Endodermal cell (in vitro differentiated cells): ENCODE data around the gene TACR1. TPM values are rescaled to one million over a fixed set of nuclear protein-coding genes. Genes with fewer than 3 reads are reported as not detected.

Source experiments
- DNase-seq: peaks from one replicate; pipeline ENCODE4 v3.0.0-alpha.2; 2017
- H3K27ac ChIP-seq: 2 replicates; pipeline ENCODE4 v1.5.1; 2013; ENCODE audit warnings: mild to moderate bottlenecking, low read depth, low read length, moderate library complexity
- H3K27me3 ChIP-seq: 2 replicates; pipeline ENCODE4 v1.6.1; 2013; ENCODE audit warnings: mild to moderate bottlenecking, low read length, moderate library complexity; ENCODE audit not compliant: insufficient read depth, control insufficient read depth, poor library complexity, severe bottlenecking
- H3K36me3 ChIP-seq: 2 replicates; pipeline ENCODE4 v1.7.0; 2013; ENCODE audit warnings: mild to moderate bottlenecking, low read length, moderate library complexity; ENCODE audit not compliant: control insufficient read depth, insufficient read depth
- H3K4me1 ChIP-seq: one replicate; pipeline ENCODE4 v1.7.0; 2013; ENCODE audit warnings: low read length; ENCODE audit not compliant: control insufficient read depth, insufficient read depth
- H3K4me3 ChIP-seq: 2 replicates; pipeline ENCODE4 v1.5.1; 2013; ENCODE audit warnings: mild to moderate bottlenecking, low read length, moderate library complexity
- H3K9ac ChIP-seq: 2 replicates; pipeline ENCODE4 v1.6.1; 2013; ENCODE audit warnings: mild to moderate bottlenecking, low read length, moderate library complexity; ENCODE audit not compliant: poor library complexity, severe bottlenecking; ENCODE audit errors: extremely low read depth
- H3K9me3 ChIP-seq: 2 replicates; pipeline ENCODE4 v1.6.1; 2013; ENCODE audit warnings: mild to moderate bottlenecking, low read length, moderate library complexity; ENCODE audit not compliant: control insufficient read depth
- H3K27ac Mint-ChIP-seq: 2 replicates; pipeline ENCODE4 v1.8.0; 2020; ENCODE audit warnings: mixed read lengths
- H3K27me3 Mint-ChIP-seq: 2 replicates; pipeline ENCODE4 v1.8.0; 2021; ENCODE audit warnings: mild to moderate bottlenecking, mixed read lengths; ENCODE audit not compliant: insufficient read depth
- H3K36me3 Mint-ChIP-seq: 2 replicates; pipeline ENCODE4 v1.8.0; 2020; ENCODE audit warnings: low read depth, mixed read lengths
- H3K4me1 Mint-ChIP-seq: 2 replicates; pipeline ENCODE4 v1.8.0; 2020; ENCODE audit warnings: mixed read lengths
- H3K4me3 Mint-ChIP-seq: 2 replicates; pipeline ENCODE4 v1.8.0; 2020; ENCODE audit warnings: mild to moderate bottlenecking, moderate library complexity, mixed read lengths
- H3K9me3 Mint-ChIP-seq: 2 replicates; pipeline ENCODE4 v1.8.0; 2020; ENCODE audit warnings: mild to moderate bottlenecking, mixed read lengths
- CTCF ChIP-seq: fragments of 200-600 bp; sonication (generic); conservative IDR thresholded peaks from 2 replicates; pipeline ENCODE4 v1.5.0; 2021; ENCODE audit warnings: antibody characterized with exemption, mild to moderate bottlenecking
- WGBS, 2 experiments: methylation state at CpG; one replicate each; pipeline versions ENCODE4 v1.1.5 to v1.1.7; 2013; ENCODE audit warnings: missing lambda C conversion rate in 2 of 2, mixed read lengths in 1 of 2; ENCODE audit not compliant: insufficient coverage in 1 of 2, insufficient read length in 1 of 2; 5-methylcytosine and 5-hydroxymethylcytosine counted together
- total RNA-seq, 2 donors: library from RNA; stranded (reverse); fragmentation: NEBNext Ultra II Directional in 1 of 2; extraction: Animal tissue kit (Norgen Biotek cat#: 25700) in 1 of 2; gene quantifications; 2 replicates in 1 of 2; 3 replicates in 1 of 2; pipeline ENCODE4 v1.2.1, GENCODE V29; 2021

The TACR1 gene
- total RNA-seq, 2 donors from 2014 or later: 0.09 to 0.69 TPM

GRCh38 chr2:75200140-75201096 lies 1.1 kb upstream of the TACR1 start:
- Mint-ChIP-seq H3K4me3 (peak overlapping the region; percentile 57), H3K36me3 (no peaks in the 10 kb centered on the region), H3K27me3 (peaks cover 89% of the 10 kb centered on the region), H3K27ac (no peak overlapping the region), H3K9me3 (no peaks in the 10 kb centered on the region), H3K4me1 (peaks cover 13% of the 10 kb centered on the region)
- peak overlapping the region; percentile 71 for H3K4me3 ChIP-seq
- H3K27me3 ChIP-seq: peaks cover 99% of the 10 kb centered on the region
- no peak for TF ChIP-seq CTCF
- no peaks in the 10 kb centered on the region for H3K4me1 ChIP-seq
- H3K36me3 ChIP-seq: no peaks in the 10 kb centered on the region
- H3K9me3 ChIP-seq: no peaks in the 10 kb centered on the region
- DNase-seq: peak; percentile 86
- WGBS, 2 experiments: 2% methylated on average over 32 to 57 of the region's 57 CpGs
- H3K27ac ChIP-seq: no peak overlapping the region
- no peak overlapping the region for H3K9ac ChIP-seq

- Mint-ChIP-seq H3K27me3 (peaks cover 78% of the 10 kb centered on the region), H3K36me3 (no peaks in the 10 kb centered on the region), H3K4me3 (no peak overlapping the region), H3K27ac (no peak overlapping the region), H3K9me3 (no peaks in the 10 kb centered on the region), H3K4me1 (peaks cover 11% of the 10 kb centered on the region)
- no peaks in the 10 kb centered on the region for H3K4me1 ChIP-seq
- H3K27me3 ChIP-seq: peaks cover 94% of the 10 kb centered on the region
- TF ChIP-seq CTCF: no peak
- no peak overlapping the region for H3K27ac ChIP-seq
- 100% methylated on average over 1 of the region's 1 CpG; no CpG with 5 or more reads in 1 of the 2 experiments for WGBS, 2 experiments
- H3K4me3 ChIP-seq: no peak overlapping the region
- no peaks in the 10 kb centered on the region for H3K9me3 ChIP-seq
- H3K9ac ChIP-seq: no peak overlapping the region
- no peak for DNase-seq
- H3K36me3 ChIP-seq: no peaks in the 10 kb centered on the region
Observed at GRCh38 chr2:75195076-75195691, 4.1 kb downstream of the TACR1 start.

GRCh38 chr2:75194184-75194868 lies 5.0 kb downstream of the TACR1 start:
- Histone ChIP-seq H3K36me3 (no peaks in the 10 kb centered on the region), H3K9ac (no peak overlapping the region), H3K4me3 (no peak overlapping the region), H3K27ac (no peak overlapping the region), H3K4me1 (no peaks in the 10 kb centered on the region), H3K9me3 (no peaks in the 10 kb centered on the region), H3K27me3 (peaks cover 94% of the 10 kb centered on the region)
- 87 to 92% methylated on average over 2 to 4 of the region's 4 CpGs for WGBS, 2 experiments
- DNase-seq: no peak
- peaks cover 7% of the 10 kb centered on the region for H3K4me1 Mint-ChIP-seq
- no peaks in the 10 kb centered on the region for H3K9me3 Mint-ChIP-seq
- H3K27ac Mint-ChIP-seq: no peak overlapping the region
- H3K4me3 Mint-ChIP-seq: no peak overlapping the region
- H3K27me3 Mint-ChIP-seq: peaks cover 72% of the 10 kb centered on the region
- no peak for TF ChIP-seq CTCF
- no peaks in the 10 kb centered on the region for H3K36me3 Mint-ChIP-seq
